Measurements from ENCODE around the gene PRKG1.

GRCh38 chr10:51314481-51314880 lies 240.2 kb downstream of the PRKG1 start:
- TF ChIP-seq, protein P1, sequence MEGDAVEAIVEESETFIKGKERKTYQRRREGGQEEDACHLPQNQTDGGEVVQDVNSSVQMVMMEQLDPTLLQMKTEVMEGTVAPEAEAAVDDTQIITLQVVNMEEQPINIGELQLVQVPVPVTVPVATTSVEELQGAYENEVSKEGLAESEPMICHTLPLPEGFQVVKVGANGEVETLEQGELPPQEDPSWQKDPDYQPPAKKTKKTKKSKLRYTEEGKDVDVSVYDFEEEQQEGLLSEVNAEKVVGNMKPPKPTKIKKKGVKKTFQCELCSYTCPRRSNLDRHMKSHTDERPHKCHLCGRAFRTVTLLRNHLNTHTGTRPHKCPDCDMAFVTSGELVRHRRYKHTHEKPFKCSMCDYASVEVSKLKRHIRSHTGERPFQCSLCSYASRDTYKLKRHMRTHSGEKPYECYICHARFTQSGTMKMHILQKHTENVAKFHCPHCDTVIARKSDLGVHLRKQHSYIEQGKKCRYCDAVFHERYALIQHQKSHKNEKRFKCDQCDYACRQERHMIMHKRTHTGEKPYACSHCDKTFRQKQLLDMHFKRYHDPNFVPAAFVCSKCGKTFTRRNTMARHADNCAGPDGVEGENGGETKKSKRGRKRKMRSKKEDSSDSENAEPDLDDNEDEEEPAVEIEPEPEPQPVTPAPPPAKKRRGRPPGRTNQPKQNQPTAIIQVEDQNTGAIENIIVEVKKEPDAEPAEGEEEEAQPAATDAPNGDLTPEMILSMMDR (IDR thresholded peaks at IDR 0.05; ENCODE audit: low read depth, low read length, missing input control), result no peak
- TF ChIP-seq RAD21 (IDR thresholded peaks at IDR 0.05) (no peak), MAX (IDR thresholded peaks at IDR 0.05) (no peak), JUND (IDR thresholded peaks at IDR 0.05) (no peak), GABPA (IDR thresholded peaks at IDR 0.05 in 1 of 2, conservative IDR thresholded peaks at IDR 0.05 in 1 of 2) (no peak), ATF3 (IDR thresholded peaks at IDR 0.05) (no peak), EGR1 (IDR thresholded peaks at IDR 0.05; ENCODE audit: low read depth in 2 of 2) (no peak), REST (IDR thresholded peaks at IDR 0.05) (no peak), YY1 (IDR thresholded peaks at IDR 0.05) (no peak), SP1 (IDR thresholded peaks at IDR 0.05) (no peak), RXRA (IDR thresholded peaks at IDR 0.05) (no peak)
